Lung (tissue), 12 donors: ENCODE data around the gene CHAC2. TPM values are rescaled to one million over a fixed set of nuclear protein-coding genes. Genes with fewer than 3 reads are reported as not detected.

Experiments used
- ATAC-seq: fragments of 200-7000 bp; cut with Tn5 transposase; one replicate; pipeline ENCODE4 v1.9.1; 2020; ENCODE audit warnings: moderate number of reproducible peaks; ENCODE audit not compliant: insufficient read depth, low FRiP score
- DNase-seq, 3 donors: peaks; one replicate each; pipeline ENCODE4 v3.0.0-alpha.2; 2013 to 2017
- H3K27ac ChIP-seq, 2 donors: one replicate each; pipeline ENCODE4 v1.5.1; 2013; ENCODE audit warnings: mild to moderate bottlenecking in 2 of 2, moderate library complexity in 2 of 2, control low read depth in 1 of 2, inconsistent platforms in 1 of 2, low read depth in 1 of 2, low read length in 1 of 2
- H3K27me3 ChIP-seq, 3 donors: one replicate each; pipeline ENCODE4 v1.5.1; 2013; ENCODE audit warnings: low read length in 2 of 3; ENCODE audit not compliant: control insufficient read depth in 3 of 3, insufficient read depth in 3 of 3
- H3K36me3 ChIP-seq, 4 donors: one replicate each; pipeline ENCODE4 v1.5.1; 2013; ENCODE audit warnings: low read length in 4 of 4, mild to moderate bottlenecking in 1 of 4, moderate library complexity in 1 of 4; ENCODE audit not compliant: control insufficient read depth in 4 of 4, insufficient read depth in 4 of 4
- H3K4me1 ChIP-seq, 5 donors: one replicate each; pipeline ENCODE4 v1.5.1; 2013; ENCODE audit warnings: low read length in 5 of 5, mild to moderate bottlenecking in 2 of 5, moderate library complexity in 1 of 5; ENCODE audit not compliant: control insufficient read depth in 5 of 5, insufficient read depth in 5 of 5
- H3K4me3 ChIP-seq: one replicate; pipeline ENCODE4 v1.5.1; 2013; ENCODE audit warnings: mild to moderate bottlenecking, control low read depth, moderate library complexity
- H3K9ac ChIP-seq, 2 donors: one replicate each; pipeline ENCODE4 v1.5.1; 2013; ENCODE audit warnings: low read length in 2 of 2, control low read depth in 1 of 2; ENCODE audit not compliant: insufficient read depth in 1 of 2
- H3K9me3 ChIP-seq, 4 donors: one replicate each; pipeline ENCODE4 v1.5.1; 2013; ENCODE audit warnings: low read length in 3 of 4, mild to moderate bottlenecking in 1 of 4, moderate library complexity in 1 of 4; ENCODE audit not compliant: control insufficient read depth in 4 of 4, insufficient read depth in 3 of 4
- CTCF ChIP-seq: IDR thresholded peaks from 2 replicates; pipeline ENCODE4 v1.5.1; 2012; ENCODE audit warnings: mild to moderate bottlenecking; ENCODE audit errors: control extremely low read depth, extremely low read depth
- WGBS, 2 donors: extraction: QIAGEN DNeasy Blood & Tissue Kit; methylation state at CpG; one replicate each; pipeline ENCODE4 v1.1.7; 2013; 5-methylcytosine and 5-hydroxymethylcytosine counted together
- polyA plus RNA-seq, 2 donors: library from polyadenylated mRNA; stranded (reverse); fragments of 200-250 nt; gene quantifications; one replicate each; pipeline ENCODE4 v1.2.1, GENCODE V29; 2013
- total RNA-seq, 2 donors: library from RNA; depleted of rRNA in 1 of 2; stranded (reverse); fragments of >200 nt in 1 of 2; gene quantifications; one replicate each; pipeline ENCODE4 v1.2.1, GENCODE V29; 2014 to 2021
- donor health status: control.
- donor health status: control.
- donor health status: Bipolar disorder and iron deficiency.
- donor health status: healthy.
- donor health status: DM: yes; HTN: yes; CAD: no.

The CHAC2 gene
- total and polyA plus RNA-seq, 4 donors: 1.6 to 5.4 (median 4.4) TPM

GRCh38 chr2:53785366-53785765 lies 17.8 kb downstream of the CHAC2 start:
- H3K27ac ChIP-seq: no peak overlapping the region
- H3K4me3 ChIP-seq: peak overlapping the region; percentile 19
- no peaks in the 10 kb centered on the region for H3K9me3 ChIP-seq
- H3K4me1 ChIP-seq: peaks cover 8 to 30% (median 9%) of the 10 kb centered on the region in 5 donors
- peak in 1 of 3 donors; percentile 25 for DNase-seq
- ATAC-seq: no peak
- H3K9ac ChIP-seq: peak overlapping the region; percentile 90 to 99
- peaks cover 0 to 11% (median 4%) of the 10 kb centered on the region in 4 donors for H3K36me3 ChIP-seq
- no peaks in the 10 kb centered on the region for H3K27me3 ChIP-seq
- TF ChIP-seq CTCF: no peak
- WGBS, 2 donors: 64 to 76% methylated on average over 11 of the region's 11 CpGs

GRCh38 chr2:53786352-53786704 lies 18.7 kb downstream of the CHAC2 start:
- DNase-seq: peak in 2 of 3 donors; percentile 36 to 63
- no peaks in the 10 kb centered on the region for H3K27me3 ChIP-seq
- ATAC-seq: peak; percentile 24
- H3K36me3 ChIP-seq: peaks cover 0 to 6% (median 3%) of the 10 kb centered on the region in 4 donors
- peak overlapping the region; percentile 83 for H3K4me3 ChIP-seq
- H3K4me1 ChIP-seq: peaks cover 8 to 30% (median 9%) of the 10 kb centered on the region in 5 donors
- H3K27ac ChIP-seq: peak overlapping the region; percentile 73 to 92
- H3K9ac ChIP-seq: peak overlapping the region; percentile 90 to 99
- TF ChIP-seq CTCF: no peak
- H3K9me3 ChIP-seq: no peaks in the 10 kb centered on the region
- 0% methylated on average over 18 of the region's 18 CpGs for WGBS, 2 donors

GRCh38 chr2:53786705-53787613 lies 19.4 kb downstream of the CHAC2 start, which contains the start of the genes ASB3 and ERLEC1:
TSS of gene ASB3 (minus strand) at chr2:53786953. CDS start at chr2:53765572, 21,381 bp downstream.
TSS of gene ERLEC1 (plus strand) at chr2:53787044. CDS start at chr2:53787211, 167 bp downstream.
- Histone ChIP-seq H3K27ac (peak within 1 kb of the TSS; percentile 73 to 92), H3K27me3 (no peaks in the 10 kb centered on the region), H3K36me3 (peaks cover 0 to 4% (median 1%) of the 10 kb centered on the region in 4 donors), H3K4me1 (peaks cover 8 to 30% (median 9%) of the 10 kb centered on the region in 5 donors), H3K9ac (peak within 1 kb of the TSS; percentile 90 to 99), H3K4me3 (peak within 1 kb of the TSS; percentile 83), H3K9me3 (no peaks in the 10 kb centered on the region)
- peak; percentile 95 to 96 (median 96) for DNase-seq
- ATAC-seq: peak; percentile 95
- WGBS, 2 donors: 0 to 1% methylated on average over 73 to 77 of the region's 77 CpGs
- no peak for TF ChIP-seq CTCF
